Stomach smooth muscle (tissue), 2 donors: ENCODE measurements around the gene GPD1L.
A peak's percentile ranks its signal among the peaks of the same experiment; 100 is the strongest.
"Not testable (repeated sequence)": the region's sequence is repeated elsewhere in the genome, so short reads cannot be mapped to it uniquely, and the experiment has no call there.

ENCODE experiments used
- H3K27ac ChIP-seq: one replicate; pipeline ENCODE4 v1.7.0; 2013; ENCODE audit warnings: mild to moderate bottlenecking, low read length, inconsistent platforms
- H3K27me3 ChIP-seq, 2 donors: one replicate each; pipeline ENCODE4 v1.7.0; 2013; ENCODE audit warnings: low read length in 2 of 2; ENCODE audit not compliant: insufficient read depth in 2 of 2, control insufficient read depth in 1 of 2
- H3K36me3 ChIP-seq, 2 donors: one replicate each; pipeline ENCODE4 v1.7.0; 2013; ENCODE audit warnings: low read length in 2 of 2; ENCODE audit not compliant: control insufficient read depth in 2 of 2, insufficient read depth in 2 of 2
- H3K4me1 ChIP-seq: one replicate; pipeline ENCODE4 v1.7.0; 2013; ENCODE audit warnings: low read length; ENCODE audit not compliant: control insufficient read depth, insufficient read depth
- H3K4me3 ChIP-seq, 2 donors: one replicate each; pipeline ENCODE4 v1.7.0; 2013; ENCODE audit warnings: low read length in 2 of 2
- H3K9ac ChIP-seq, 2 donors: one replicate each; pipeline ENCODE4 v1.7.0; 2013; ENCODE audit warnings: low read length in 2 of 2, mild to moderate bottlenecking in 1 of 2
- H3K9me3 ChIP-seq, 2 donors: one replicate each; pipeline ENCODE4 v1.7.0; 2013; ENCODE audit warnings: low read length in 2 of 2; ENCODE audit not compliant: control insufficient read depth in 2 of 2
- donor health status: healthy.
- donor health status: Pancreatic carcinoma.

The GPD1L gene

DNA sequence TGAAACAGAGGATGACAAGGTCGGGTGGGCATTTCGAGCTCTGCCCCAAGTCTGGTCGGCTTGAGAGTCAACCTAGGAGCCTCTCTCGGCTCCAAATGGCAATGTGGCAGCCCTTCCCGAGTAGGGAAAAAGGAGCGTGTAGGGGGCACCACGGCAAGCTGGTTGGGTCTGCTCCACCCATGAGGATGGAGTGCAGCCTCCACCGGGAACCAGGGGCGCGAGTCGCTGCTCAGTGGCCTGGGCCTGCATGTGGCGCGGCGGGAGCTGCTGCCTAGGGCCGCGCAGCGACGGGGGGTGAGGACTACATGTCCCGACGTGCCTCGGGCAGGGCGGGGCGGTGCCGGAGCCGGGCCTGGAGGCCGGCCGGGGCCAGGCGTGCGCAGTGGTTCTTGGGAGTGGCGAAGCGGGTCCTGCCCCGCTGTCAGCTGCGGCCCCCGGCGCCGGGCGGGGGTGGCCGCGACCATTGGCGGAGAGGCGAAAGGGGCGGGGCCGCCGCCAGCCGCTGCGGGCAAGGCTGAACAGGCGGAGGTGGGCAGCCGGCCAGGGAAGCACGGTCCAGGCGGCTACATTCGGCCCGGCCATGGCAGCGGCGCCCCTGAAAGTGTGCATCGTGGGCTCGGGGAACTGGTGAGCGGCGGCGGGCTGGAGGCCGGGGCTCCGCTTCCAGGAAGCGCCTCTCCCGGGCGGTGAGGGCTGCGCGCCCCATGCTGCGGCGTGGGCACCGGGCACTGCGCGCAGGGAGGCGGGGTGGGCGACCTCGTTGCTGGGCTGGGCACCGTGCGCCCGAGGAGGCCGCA, at the start of gene GPD1L:
TSS of gene GPD1L (plus strand) at position 489 of the 797 bp plus-strand sequence. CDS start at position 581, 92 bp downstream.
- no peaks in the 10 kb centered on the region for H3K36me3 ChIP-seq
- H3K4me1 ChIP-seq, result peaks cover 32% of the 10 kb centered on the region
- peaks cover 3 to 7% of the 10 kb centered on the region in 2 donors for H3K9me3 ChIP-seq
- H3K27ac ChIP-seq, result peak within 1 kb of the TSS; percentile 41
- no peaks in the 10 kb centered on the region for H3K27me3 ChIP-seq
- H3K4me3 ChIP-seq, result peak within 1 kb of the TSS; percentile 77 to 92
- peak within 1 kb of the TSS; percentile 69 to 75 for H3K9ac ChIP-seq

DNA sequence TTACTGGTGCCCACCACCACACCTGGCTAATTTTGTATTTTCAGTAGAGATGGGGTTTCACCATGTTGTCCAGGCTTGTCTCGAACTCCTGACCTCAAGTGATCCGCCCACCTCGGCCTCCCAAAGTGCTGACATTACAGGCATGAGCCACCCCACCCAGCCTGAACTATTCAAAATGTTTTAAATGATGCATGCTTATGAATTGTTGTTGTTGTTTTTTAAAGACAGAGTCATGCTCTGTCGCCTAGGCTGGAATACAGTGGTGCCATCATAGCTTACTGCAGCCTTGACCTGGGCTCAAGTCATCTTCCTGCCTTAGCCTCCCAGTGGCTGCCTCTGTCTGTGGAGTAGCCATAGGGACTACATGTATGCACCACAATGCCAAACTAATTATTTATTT, 48.0 kb upstream of the GPD1L start:
- not testable (repeated sequence) for H3K27ac ChIP-seq, H3K9ac ChIP-seq, H3K9me3 ChIP-seq, H3K4me3 ChIP-seq, H3K36me3 ChIP-seq, H3K27me3 ChIP-seq, H3K4me1 ChIP-seq

DNA sequence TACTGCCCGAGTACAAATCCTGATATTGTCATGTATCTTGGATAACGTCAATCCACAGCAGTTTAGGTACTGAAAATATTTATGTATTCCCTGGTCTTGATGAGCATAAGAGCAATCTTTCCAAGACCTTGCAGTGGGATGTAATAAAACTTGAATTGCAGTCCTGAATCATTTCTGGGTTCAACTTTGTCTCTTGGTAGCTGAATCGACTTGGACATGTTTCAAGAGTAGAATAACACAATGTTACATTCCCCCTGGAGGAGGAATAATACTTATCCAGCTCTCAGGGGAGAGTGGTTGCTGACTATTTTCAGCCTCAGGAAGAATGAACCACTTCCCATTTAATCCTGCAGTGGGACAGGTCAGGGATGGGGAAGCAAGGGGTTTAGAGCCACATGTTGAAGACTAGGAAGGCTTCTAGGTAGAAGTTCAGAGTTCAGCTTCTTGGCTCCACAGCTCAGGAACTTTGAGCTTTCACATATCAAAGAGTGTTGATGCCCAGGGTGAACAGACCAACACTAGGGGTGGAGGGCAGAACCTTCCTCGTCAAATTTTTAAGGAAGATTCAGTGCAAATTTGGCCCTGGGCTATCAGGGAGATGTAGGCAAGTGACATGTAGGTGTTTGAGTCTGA, 43.4 kb upstream of the GPD1L start:
- Histone ChIP-seq H3K27ac (no peak overlapping the region), H3K4me3 (no peak overlapping the region), H3K4me1 (no peaks in the 10 kb centered on the region), H3K9ac (no peak overlapping the region), H3K27me3 (no peaks in the 10 kb centered on the region), H3K9me3 (no peaks in the 10 kb centered on the region), H3K36me3 (no peaks in the 10 kb centered on the region)

DNA sequence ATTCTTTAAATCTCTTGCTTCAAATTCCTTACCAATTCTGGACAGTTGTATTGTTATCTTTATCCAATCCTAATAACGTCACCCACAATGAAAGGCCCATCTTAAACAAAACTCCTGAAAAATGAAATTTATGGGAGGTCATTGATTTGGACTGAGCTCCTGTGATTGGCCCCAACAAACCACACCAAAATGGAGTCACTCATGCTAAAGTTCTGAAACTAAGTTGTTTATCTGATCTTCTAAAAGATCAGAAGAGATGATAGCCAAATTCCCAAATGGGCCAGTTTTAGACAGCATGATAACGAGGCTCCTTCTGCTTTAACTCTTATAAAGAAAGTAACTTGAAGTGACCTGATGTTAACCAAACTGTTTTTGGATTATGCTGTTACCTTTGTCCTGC, 39.7 kb upstream of the GPD1L start:
- Histone ChIP-seq H3K4me1 (no peaks in the 10 kb centered on the region), H3K9me3 (no peaks in the 10 kb centered on the region), H3K9ac (no peak overlapping the region), H3K27me3 (no peaks in the 10 kb centered on the region), H3K4me3 (no peak overlapping the region), H3K27ac (no peak overlapping the region), H3K36me3 (no peaks in the 10 kb centered on the region)

DNA sequence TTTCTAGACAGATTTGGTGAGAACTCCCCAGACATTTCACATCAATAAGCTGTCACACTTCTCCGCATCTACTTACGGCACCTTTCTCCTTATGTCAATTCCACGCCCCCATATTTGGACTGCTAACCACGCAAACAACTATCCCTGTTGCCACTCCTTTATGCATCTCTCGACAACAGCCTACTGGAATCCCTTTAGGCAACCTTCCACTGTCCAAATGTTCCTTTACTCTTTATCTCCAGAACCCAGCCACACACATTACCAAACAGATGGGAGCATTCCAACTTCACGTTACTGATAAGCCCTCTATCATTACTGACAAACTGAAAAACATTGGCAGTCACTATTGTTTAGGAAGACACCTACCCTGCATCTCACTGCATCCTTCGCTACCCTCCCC, 32.2 kb upstream of the GPD1L start:
- H3K4me1 ChIP-seq, H3K4me3 ChIP-seq, H3K9ac ChIP-seq, H3K27me3 ChIP-seq, H3K9me3 ChIP-seq, H3K27ac ChIP-seq, H3K36me3 ChIP-seq: not testable (repeated sequence)

DNA sequence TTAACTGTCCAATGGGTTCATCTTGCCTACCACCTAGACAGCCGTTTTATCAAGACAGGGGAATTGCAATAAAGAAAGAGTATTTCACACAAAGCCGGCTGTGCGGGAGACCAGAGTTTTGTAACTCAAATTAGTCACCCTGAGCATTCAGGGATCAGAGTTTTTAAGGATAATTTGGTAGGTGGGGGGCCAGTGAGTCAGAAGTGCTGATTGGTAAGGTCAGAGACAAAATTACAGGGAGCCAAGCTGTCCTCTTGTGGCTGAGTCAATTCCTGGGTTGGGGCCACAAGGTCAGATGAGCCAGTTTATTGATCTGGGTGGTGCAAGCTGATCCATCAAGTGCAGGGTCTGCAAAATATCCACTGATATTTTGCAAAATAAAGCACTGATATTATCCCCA, 29.9 kb upstream of the GPD1L start:
- Histone ChIP-seq H3K4me3 (no peak overlapping the region), H3K9ac (no peak overlapping the region), H3K36me3 (no peaks in the 10 kb centered on the region), H3K27me3 (no peaks in the 10 kb centered on the region), H3K4me1 (no peaks in the 10 kb centered on the region), H3K27ac (no peak overlapping the region), H3K9me3 (no peaks in the 10 kb centered on the region)

DNA sequence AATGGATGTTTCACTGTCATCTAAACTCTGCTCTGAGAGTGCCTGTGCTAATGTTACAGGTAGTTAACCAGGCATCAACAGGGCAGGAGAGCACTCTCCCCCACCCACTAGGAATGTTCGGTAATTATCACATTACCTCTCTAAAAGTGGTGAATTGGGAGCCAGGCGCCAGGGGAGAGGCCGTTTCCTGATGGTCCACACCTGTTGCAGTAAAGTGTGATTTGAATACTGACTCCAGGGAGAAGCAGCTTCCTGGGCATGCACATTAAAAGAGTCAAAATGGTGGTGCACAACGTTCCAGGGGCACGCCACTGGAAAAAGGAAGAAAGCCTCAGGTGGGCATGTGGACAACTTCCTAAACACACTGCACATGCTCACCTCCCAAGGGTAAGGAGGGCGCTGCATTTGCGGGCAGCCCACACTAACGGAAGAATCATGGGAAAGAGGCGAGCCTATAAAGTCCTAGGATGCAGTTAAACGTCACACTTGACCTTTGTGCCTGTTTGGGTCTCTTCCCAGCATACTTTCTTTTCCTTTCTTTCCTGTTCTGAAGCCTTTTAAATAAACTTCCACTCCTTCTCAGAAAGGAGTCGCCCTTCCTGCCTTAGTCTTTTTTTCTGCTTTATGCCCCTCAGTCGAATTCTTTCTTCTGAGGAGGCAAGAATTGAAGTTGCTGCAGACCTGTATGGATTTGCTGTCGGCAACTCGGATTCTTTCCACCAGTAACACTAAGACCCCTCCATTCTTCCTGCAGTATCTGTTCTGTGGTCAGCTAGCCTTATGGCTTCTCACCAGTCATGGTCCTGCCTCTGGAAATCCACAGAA, 28.9 kb upstream of the GPD1L start:
- no peak overlapping the region for H3K27ac ChIP-seq
- H3K36me3 ChIP-seq, result no peaks in the 10 kb centered on the region
- no peak overlapping the region for H3K9ac ChIP-seq
- peaks cover 2% of the 10 kb centered on the region for H3K4me1 ChIP-seq
- H3K9me3 ChIP-seq, result no peaks in the 10 kb centered on the region
- no peaks in the 10 kb centered on the region for H3K27me3 ChIP-seq
- no peak overlapping the region for H3K4me3 ChIP-seq

DNA sequence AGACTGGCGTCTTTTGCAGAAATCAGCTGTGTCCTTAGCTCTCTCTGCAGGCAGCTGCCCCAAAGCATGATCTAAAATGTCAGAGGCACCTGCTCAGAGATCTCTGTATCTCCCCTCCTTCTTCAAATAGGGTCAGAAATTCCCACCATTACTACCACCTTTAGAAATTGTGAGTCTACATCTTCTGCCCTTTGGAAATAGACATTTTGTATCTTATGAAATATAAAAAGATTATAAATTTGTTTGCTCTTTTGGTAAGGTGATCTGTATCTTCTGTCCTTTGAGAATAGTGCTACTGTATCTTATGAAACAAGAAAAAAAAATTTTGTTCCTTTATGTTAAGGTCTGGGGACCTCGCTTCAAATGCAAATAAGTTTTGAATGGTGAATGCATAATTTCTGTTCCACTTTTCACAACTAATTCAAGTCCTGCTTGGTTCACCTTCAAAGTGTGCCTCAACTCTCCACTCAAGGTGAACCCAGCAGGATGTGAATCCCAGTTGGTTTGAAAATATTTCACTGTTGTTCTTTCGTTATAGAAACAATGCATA, 28.3 kb upstream of the GPD1L start:
- H3K27ac ChIP-seq, result no peak overlapping the region
- no peak overlapping the region for H3K9ac ChIP-seq
- H3K4me3 ChIP-seq, result no peak overlapping the region
- no peaks in the 10 kb centered on the region for H3K9me3 ChIP-seq
- H3K4me1 ChIP-seq, result peaks cover 6% of the 10 kb centered on the region
- H3K27me3 ChIP-seq, result no peaks in the 10 kb centered on the region
- no peaks in the 10 kb centered on the region for H3K36me3 ChIP-seq

DNA sequence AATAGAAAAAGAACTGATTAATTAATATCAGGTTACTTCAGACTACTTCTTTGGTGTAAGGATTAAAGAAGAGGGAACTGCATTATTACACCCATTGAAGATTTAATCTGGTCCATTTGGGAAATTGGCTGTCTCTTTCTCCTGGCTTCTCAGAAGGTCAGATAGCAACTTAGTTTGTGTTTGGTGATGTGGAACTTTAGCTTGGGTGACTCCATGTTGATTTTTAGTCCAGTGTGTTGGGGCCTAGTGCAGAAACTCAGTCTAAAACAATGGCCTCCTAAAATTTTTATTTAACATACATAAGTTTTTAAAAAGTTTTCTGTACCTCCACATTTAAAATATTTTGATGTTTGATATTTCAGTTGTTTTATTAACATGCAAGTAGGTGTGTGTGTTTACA, 27.6 kb upstream of the GPD1L start:
- no peak overlapping the region for H3K4me3 ChIP-seq
- H3K27ac ChIP-seq, result no peak overlapping the region
- no peaks in the 10 kb centered on the region for H3K27me3 ChIP-seq
- H3K9me3 ChIP-seq, result no peaks in the 10 kb centered on the region
- peaks cover 6% of the 10 kb centered on the region for H3K4me1 ChIP-seq
- no peaks in the 10 kb centered on the region for H3K36me3 ChIP-seq
- H3K9ac ChIP-seq, result no peak overlapping the region

DNA sequence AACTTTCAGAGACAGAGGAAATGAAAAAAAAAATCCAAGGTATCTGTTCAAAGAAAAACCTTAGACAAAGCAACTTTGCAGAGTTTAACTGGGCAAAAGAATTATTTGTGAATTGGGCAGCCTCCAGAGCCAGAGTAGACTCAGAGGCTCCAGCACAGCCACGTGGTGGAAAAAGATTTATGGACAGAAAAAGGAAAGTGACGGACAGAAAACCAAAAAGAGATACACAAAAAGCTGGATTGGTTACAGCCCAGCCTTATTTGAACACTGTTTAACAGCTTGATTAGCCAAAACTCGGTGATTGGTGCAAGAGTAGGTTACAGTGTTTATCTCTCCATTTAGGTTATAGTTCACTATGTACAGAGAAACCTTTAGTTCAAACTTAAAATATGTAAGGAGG, 23.7 kb upstream of the GPD1L start:
- H3K27me3 ChIP-seq, result no peaks in the 10 kb centered on the region
- peak overlapping the region in 1 of 2 donors; percentile 9 for H3K4me3 ChIP-seq
- no peaks in the 10 kb centered on the region for H3K36me3 ChIP-seq
- H3K4me1 ChIP-seq, result peaks cover 6% of the 10 kb centered on the region
- H3K9ac ChIP-seq, result no peak overlapping the region
- peak overlapping the region; percentile 46 for H3K27ac ChIP-seq
- no peaks in the 10 kb centered on the region for H3K9me3 ChIP-seq
